HG02571 (cell line): ENCODE measurements around the gene ZNF99.
"Not testable (repeated sequence)": the region's sequence is repeated elsewhere in the genome, so short reads cannot be mapped to it uniquely, and the experiment has no call there.

Experiments used
- ATAC-seq: cut with Tn5 transposase; IDR thresholded peaks from one replicate; pipeline ENCODE4 v1.9.1; 2021; ENCODE audit warnings: mild to moderate bottlenecking, moderate library complexity; ENCODE audit not compliant: unreplicated experiment

The ZNF99 gene

GRCh38 chr19:22783651-22784410, at the start of gene ZNF99:
Gene ZNF99 (minus strand): TSS chr19:22784151. CDS start chr19:22784016, 135 bp downstream.
- no peak for ATAC-seq

GRCh38 chr19:22832031-22832762, 48.2 kb upstream of the ZNF99 start, which contains the start of gene ZNF723:
Gene ZNF723 (plus strand): TSS chr19:22832291. CDS start chr19:22832380, 89 bp downstream.
- ATAC-seq: no peak

GRCh38 chr19:22831211-22831610, 47.3 kb upstream of the ZNF99 start:
- ATAC-seq: no peak

- no peak for ATAC-seq
Measured at GRCh38 chr19:22814124-22814523, 30.2 kb upstream of the ZNF99 start.

- ATAC-seq: no peak
Measured at GRCh38 chr19:22807061-22807835, 23.3 kb upstream of the ZNF99 start.

- ATAC-seq: no peak
Measured at GRCh38 chr19:22806418-22806817, 22.5 kb upstream of the ZNF99 start.

GRCh38 chr19:22797040-22797439, 13.1 kb upstream of the ZNF99 start:
- ATAC-seq: no peak

- ATAC-seq: not testable (repeated sequence)
Measured at GRCh38 chr19:22792863-22793262, 8.9 kb upstream of the ZNF99 start.

GRCh38 chr19:22735911-22736645, 47.9 kb downstream of the ZNF99 start:
- no peak for ATAC-seq

GRCh38 chr19:22733691-22734090, 50.3 kb downstream of the ZNF99 start:
- no peak for ATAC-seq

GRCh38 chr19:22728214-22728613, 55.7 kb downstream of the ZNF99 start:
- ATAC-seq: not testable (repeated sequence)

- ATAC-seq: not testable (repeated sequence)
Measured at GRCh38 chr19:22721533-22721932, 62.4 kb downstream of the ZNF99 start.

- ATAC-seq: no peak
Measured at GRCh38 chr19:22708983-22709382, 75.0 kb downstream of the ZNF99 start.

GRCh38 chr19:22703096-22703495, 80.9 kb downstream of the ZNF99 start:
- ATAC-seq: not testable (repeated sequence)

GRCh38 chr19:22702661-22703060, 81.3 kb downstream of the ZNF99 start:
- not testable (repeated sequence) for ATAC-seq
